ENCODE measurements around the gene SH3BP4. TPM values are rescaled to one million over a fixed set of nuclear protein-coding genes. Genes with fewer than 3 reads are reported as not detected.

The SH3BP4 gene
- polyA plus RNA-seq, 3 donors = 37.3 to 39.0 (median 37.7) TPM

DNA sequence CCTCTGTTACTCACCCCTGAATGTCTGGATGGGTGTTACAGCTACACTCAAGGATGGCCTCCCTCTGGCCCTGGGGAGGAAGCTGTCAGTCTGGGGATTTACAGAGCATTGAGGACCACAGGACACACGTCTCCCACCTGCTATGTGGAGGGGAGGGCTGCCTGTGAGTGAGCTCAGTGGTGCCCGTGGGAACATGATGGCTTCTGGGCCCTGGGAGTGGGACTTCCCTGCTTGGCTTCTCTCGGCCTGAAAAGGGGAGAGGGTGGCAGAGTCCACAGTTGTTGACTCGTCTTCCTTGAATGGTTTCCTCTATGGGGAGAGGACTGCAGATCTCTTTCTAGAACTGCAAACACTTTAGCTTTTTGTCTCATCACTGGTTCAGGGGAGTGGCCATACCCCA is 79.1 kb downstream of the SH3BP4 start:
- no peak for DNase-seq

DNA sequence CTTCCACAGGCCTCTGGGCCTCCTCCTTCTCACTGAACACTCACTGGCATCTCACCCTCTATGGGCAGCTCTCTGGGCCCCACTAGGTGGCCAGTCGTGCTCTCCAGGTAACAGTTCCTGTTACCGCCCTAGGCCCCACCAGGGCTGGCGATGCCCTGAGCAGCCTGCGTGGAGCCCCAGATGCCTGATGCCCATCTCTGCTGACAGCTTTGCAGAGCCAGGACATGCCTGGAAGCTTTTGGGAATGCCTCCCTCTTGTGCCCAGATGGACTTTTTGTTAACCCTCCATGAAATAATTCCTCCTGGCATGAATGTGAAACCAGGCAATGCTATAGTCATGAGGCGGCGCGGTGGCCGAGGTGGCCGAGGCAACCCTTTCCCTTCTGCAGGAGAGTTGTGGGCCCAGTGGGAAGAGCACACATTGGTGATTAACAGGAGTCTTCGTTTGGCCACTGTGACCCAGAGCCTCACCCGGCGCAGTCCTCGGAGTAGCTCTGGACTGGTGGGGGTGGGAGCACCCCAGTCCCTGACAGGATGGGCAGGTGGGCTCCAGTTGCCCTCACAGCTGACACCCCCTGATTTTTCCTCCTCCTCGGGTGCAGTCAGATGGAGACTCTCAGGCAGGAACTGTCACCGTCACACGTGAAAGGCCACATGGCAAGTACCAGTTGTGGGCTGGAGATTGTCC is 80.0 kb downstream of the SH3BP4 start:
- no peak for DNase-seq

DNA sequence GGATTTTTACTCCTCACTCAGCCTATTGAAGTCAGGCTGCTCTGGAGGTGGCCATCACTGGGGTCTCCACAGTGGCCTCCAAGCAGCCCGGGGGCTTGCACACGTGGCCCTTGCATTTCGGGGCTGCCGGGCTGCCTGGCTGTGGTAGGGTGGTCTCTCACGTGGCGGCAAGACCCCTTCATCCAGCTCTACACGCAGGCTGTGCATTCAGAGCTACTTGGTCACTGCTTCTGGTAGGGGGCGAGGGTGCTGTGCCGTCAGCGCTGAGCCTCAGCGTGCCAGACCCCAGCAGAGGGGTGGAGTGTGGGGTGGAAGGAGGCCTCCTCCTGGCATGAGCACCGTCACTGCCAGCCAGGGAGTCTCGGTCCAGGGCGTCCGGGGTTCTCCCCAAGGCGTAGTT is 80.6 kb downstream of the SH3BP4 start:
- no peak for DNase-seq

DNA sequence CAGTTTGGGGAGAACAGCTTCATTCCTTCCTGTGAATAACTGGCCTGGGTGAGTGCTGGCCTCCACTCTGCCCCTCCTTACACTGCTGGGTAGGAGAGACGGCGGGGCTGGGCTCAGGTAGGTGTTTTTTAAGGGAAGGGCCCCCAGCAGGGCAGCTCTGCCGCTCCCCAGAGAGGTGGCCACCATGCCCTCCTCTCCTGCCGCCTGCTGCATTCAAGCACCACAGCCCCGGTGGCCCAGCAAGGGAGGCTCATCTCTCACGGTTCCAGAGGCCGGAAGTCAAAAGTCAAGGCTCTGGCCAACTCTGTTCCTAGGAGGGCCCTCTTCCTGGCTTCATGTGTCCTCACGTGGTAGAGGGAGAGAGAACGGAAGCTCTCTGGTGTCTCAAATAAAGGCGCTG is 81.1 kb downstream of the SH3BP4 start:
- no peak for DNase-seq

DNA sequence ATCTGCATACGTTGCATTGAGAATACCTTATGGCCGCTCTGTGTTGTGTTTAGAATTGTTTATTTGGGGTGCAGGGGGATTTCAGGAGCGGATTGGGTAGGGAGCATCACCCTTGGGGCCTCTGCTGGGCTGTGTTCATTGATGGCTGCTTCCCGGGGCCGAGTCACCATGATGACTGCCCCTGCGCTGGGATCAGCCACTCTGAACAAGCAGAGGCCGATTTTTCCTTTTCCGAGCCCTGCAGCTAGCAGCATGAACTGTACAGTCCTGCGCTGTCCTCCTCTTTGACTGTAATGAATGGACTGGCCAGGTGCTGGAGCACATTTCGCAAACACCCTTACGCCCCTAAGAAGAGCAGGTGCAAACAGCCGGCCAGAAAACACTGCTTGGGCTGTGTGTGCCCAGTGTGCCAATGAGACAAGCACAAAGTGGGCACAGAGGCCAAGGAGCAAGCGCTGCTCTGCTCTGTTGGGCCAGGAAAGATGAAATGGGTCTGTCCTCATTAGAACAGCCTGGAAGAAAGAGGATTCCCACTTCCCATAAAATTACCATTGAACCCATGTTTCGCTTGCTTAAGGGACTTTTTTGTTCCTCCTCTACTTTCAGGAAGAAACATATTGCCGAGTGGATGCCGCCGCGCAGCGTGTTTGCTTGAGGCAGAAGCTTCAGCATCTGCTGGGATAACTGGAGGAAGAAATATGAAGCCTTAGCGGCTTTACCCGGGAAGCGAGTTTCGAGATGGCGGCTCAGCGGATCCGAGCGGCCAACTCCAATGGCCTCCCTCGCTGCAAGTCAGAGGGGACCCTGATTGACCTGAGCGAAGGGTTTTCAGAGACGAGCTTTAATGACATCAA is 82.7 kb downstream of the SH3BP4 start:
- DNase-seq = no peak

DNA sequence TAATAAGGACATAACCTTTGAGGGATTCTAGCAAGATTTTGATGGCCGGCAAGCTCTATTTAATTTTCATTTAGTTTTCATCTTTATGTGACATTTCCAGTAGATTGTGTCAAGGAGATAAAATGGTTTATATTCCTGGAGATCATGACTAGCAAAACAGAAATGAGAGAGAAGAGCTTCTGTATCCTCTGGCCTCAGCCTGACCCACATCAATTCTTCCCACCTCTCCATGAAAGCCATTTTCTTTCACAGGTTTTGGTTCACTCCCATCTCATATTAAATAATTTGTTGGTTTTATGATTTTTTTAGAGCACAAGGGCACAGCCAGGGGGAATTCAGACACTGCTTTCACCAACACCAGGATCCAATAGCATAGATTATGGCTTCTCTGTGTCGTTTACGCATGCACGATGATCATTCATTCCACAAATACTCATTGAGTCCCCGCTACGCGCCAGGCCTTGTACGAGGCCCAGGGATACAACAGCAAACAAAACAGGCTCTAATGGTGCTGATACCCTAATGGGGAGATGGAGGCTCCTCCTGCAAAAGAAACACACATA is 85.9 kb downstream of the SH3BP4 start:
- DNase-seq = no peak

DNA sequence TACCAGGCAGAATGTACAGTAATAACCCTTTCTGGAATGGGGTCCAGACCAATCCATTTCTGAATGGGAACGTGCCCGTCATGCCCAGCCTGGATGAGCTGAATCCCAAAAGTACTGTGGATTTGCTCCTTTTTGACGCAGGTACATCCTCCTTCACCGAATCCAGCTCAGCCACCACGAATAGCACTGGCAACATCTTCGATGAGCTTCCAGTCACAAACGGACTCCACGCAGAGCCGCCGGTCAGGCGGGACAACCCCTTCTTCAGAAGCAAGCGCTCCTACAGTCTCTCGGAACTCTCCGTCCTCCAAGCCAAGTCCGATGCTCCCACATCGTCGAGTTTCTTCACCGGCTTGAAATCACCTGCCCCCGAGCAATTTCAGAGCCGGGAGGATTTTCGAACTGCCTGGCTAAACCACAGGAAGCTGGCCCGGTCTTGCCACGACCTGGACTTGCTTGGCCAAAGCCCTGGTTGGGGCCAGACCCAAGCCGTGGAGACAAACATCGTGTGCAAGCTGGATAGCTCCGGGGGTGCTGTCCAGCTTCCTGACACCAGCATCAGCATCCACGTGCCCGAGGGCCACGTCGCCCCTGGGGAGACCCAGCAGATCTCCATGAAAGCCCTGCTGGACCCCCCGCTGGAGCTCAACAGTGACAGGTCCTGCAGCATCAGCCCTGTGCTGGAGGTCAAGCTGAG is 89.6 kb downstream of the SH3BP4 start:
- DNase-seq = no peak

DNA sequence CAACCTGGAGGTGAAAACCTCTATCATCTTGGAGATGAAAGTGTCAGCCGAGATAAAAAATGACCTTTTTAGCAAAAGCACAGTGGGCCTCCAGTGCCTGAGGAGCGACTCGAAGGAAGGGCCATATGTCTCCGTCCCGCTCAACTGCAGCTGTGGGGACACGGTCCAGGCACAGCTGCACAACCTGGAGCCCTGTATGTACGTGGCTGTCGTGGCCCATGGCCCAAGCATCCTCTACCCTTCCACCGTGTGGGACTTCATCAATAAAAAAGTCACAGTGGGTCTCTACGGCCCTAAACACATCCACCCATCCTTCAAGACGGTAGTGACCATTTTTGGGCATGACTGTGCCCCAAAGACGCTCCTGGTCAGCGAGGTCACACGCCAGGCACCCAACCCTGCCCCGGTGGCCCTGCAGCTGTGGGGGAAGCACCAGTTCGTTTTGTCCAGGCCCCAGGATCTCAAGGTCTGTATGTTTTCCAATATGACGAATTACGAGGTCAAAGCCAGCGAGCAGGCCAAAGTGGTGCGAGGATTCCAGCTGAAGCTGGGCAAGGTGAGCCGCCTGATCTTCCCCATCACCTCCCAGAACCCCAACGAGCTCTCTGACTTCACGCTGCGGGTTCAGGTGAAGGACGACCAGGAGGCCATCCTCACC is 90.2 kb downstream of the SH3BP4 start:
- DNase-seq = no peak

DNA sequence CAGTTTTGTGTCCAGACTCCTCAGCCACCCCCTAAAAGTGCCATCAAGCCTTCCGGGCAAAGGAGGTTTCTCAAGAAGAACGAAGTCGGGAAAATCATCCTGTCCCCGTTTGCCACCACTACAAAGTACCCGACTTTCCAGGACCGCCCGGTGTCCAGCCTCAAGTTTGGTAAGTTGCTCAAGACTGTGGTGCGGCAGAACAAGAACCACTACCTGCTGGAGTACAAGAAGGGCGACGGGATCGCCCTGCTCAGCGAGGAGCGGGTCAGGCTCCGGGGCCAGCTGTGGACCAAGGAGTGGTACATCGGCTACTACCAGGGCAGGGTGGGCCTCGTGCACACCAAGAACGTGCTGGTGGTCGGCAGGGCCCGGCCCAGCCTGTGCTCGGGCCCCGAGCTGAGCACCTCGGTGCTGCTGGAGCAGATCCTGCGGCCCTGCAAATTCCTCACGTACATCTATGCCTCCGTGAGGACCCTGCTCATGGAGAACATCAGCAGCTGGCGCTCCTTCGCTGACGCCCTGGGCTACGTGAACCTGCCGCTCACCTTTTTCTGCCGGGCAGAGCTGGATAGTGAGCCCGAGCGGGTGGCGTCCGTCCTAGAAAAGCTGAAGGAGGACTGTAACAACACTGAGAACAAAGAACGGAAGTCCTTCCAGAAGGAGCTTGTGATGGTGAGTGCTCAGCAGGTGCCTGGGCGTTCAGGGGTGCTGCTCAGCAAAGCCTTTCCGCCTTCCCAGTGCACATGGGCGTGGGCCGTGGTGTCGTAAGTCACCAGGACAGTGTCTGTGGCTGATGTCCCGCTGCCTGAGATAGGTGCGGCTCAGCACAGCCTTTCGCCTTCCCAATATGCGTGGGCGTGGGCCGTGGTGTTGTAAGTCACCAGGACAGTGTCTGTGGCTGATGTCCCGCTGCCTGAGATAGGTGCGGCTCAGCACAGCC is 91.0 kb downstream of the SH3BP4 start:
- no peak for DNase-seq

DNA sequence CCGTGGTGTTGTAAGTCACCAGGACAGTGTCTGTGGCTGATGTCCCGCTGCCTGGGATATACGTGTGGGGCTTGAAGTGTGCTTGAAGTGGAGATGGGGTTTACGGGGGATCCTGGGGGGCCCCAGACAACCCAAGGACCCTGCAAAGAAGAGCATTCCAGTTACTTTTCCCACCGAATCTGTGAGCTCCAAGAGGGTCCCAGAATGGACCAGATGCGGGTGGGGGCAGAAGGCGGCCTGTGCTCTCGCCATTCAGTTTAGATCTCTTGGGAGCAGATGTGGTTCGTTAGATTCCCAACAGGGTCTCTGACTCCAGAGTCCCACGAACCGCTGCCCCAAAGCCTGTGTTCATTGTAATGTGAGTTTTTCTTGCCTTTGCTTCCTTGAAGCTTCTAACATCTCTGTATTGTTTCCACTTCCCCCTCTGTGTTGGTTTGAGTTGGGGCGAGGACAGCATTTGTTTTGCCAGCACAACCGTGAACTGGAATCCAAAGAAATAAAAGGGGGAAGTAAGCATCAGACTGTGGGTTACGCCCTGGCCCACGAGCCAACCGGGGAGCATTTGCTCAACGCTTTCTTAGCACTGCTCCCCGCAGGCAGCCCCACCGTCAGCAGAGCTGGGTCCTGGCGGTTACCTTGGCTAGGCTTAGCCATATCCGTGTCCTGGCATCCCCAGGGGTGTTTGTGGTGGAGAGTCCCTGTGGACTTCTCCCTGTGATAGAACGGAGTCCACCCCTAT is 92.1 kb downstream of the SH3BP4 start:
- DNase-seq = no peak

DNA sequence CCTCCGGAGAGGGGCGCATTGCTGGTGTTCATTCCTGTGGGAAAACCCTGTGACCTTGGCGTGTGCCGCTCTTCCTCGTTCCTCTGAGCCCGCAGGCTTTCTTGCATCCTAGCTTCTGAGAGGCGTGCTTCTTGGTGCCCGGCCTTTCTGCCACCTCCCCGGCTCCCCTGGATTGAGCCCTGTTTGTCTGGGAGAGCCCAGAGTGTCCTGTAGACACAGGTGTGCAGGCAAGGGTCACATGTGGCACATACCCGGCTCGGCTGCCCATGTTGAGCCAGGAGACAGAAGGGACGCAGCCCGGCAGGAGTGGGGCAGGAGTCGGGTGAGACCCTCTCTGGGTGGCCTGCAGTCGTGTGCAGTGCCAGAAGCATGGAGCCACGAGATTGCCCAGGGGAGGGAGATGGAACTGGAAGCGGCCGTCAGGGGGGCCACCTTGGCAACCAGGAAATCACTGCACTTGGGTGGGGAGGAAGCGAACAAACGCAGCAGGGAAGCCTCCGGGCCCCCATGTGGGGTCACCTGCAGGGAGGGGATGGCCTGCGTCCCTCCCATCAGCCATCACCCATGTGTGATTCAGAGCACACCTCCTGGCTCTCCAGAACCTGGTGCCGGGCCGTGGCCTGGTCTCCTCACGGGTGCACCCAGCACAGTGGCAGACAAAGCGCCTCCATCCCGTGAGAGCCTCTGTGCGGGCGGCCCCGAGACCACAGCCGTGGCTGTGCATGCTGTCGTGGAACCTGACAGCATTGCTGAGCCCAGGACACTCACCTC is 92.9 kb downstream of the SH3BP4 start:
- no peak for DNase-seq

DNA sequence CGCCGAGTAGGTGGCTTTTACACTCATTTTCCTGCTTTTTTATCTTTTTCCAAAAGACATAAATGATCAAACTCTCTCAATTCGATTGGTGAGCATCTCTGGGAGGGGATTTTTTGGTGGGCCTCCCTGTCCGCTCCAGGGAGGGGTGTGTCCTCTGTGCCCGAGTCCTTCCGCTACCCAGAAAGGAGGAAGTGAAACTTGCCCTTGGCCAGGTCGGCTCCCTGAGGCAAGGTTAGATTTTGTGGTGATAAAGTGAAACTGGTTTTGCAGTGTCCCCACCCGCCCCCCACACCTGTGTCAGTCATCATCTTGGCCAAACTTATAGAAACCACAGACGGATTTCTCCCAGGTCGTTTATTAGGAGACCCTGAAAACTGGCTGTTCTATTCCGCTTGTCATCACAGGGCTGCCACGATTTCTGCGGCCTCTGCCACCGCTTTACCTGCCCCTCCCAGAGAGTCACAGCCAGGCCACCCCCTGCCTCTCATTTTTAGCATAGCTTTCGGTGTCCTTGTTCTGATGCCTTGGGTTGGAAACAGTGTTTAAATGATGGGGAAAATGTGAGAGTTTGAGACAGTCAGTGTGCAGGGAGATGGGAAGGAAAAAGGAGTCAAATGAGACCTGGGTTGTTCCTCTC is 93.6 kb downstream of the SH3BP4 start:
- DNase-seq = no peak

DNA sequence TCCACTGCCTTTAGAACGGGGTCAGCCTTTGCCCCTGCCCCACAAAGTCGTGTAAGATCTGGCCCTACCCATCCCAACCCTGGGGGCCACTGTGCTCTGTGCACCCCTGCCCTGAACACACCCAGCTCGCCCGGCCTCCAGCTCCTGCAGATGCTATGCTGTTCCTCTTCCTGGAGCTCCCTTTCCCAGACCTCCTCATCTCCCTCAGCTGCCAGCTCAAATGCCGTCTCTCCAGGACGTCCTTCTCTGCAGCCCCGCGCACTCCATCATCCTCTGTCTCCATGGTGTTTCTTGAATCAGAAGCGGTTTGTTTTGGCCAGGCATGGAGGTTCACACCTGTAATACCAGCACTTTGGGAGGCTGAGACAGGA is 94.1 kb downstream of the SH3BP4 start:
- DNase-seq = no peak

DNA sequence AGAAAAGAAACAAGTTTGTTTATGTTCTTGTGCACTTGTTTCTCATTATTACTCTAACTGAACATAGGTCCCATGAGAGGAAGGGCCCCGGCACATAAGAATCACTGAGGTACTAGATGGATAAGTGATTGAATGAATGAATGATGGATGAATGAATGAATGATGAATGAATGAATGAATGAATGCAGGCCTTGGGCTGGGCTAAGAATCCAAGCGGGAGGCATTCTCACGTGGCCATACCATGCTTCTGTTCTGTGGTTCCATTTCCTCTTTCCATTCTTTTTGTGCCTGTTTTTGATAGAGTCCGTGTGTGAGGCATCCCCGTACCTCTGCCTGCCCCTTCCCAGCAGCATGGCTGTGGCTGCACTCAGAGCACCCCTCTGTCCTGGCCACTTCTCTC is 94.8 kb downstream of the SH3BP4 start:
- no peak for DNase-seq

DNA sequence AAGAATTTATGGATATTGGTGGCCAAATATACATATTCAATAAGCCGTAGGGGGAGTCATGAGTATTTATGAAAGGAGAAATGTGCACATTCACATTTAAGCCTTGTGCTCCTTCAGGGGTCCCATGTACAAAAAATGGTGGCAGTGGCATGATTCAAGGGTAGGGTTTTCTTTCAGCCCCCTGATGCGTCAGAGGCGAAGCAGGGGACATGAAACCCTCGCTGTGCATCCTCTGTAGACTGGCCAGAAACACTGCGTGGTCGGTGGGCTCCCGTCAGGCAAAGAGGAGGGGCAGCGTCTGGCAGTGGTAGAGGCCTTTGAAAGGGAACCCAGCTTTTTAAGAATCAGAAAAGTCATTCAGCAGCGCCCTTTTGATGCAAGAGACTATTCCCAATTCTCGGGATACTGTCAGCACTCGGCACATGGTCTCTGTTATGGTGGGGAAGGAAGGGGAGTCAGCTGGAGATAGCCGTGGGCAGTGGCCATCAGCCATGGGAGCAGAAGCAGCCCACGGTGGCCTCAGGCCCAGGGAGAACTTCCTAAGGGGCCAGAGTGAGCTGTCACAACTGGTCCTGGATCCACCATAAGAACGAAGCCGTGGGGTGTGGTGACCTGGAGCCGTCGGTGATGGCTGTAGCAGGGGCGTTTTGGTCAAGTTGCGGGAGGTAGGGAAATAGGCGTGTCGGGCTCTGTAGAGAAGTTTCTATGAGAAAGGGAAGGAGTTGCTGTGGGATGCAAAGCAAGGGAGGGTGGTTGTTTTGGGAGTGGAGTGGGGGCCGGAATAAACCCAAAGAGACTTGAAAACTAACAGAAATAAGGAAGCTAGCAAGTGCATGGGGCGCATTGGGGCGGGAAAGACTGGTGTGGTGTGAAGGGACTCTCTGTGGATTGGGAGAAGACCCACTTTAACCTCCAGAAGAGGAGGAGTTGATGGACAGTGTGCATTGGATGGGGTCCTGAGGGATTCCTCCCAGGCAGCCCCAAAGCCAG is 95.6 kb downstream of the SH3BP4 start:
- no peak for DNase-seq

DNA sequence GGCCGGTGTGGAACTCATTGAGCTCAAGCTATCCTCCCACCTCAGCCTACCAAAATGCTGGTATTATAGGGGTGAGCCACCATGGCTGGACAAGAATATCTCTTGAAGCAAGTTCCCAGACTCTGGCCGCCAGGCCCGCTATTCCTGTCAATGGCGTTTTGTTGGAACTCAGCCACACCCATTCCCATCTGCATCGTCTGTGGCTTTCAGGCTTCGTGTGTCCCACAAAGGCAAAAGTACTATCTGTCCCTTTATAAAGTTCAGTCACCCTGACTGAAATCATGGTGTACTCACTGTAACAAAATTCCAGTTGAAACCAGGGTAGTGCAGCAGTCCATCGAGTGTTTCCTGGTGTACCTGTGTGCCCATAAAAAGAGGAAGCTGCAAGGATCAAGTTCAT is 96.7 kb downstream of the SH3BP4 start:
- DNase-seq = no peak

DNA sequence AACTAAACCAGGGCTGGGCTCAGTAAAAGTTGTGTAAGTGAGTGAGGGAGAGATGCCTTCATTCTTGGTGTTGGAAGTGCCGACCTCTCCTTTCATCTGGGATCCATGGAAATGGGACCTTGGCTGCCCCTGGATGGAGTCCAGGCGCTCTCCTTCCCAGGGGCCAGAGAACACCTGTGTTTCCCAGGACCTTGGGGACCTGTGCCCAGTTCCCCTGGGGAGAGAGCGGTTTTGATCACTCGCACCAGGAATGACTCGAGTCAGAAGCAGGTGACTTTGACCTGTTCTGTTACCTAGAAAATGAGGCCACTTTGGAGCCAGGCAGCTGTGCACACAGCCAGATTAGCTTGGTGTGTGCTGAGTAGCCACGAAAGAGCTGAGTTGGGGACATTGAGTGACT is 97.3 kb downstream of the SH3BP4 start:
- no peak for DNase-seq

DNA sequence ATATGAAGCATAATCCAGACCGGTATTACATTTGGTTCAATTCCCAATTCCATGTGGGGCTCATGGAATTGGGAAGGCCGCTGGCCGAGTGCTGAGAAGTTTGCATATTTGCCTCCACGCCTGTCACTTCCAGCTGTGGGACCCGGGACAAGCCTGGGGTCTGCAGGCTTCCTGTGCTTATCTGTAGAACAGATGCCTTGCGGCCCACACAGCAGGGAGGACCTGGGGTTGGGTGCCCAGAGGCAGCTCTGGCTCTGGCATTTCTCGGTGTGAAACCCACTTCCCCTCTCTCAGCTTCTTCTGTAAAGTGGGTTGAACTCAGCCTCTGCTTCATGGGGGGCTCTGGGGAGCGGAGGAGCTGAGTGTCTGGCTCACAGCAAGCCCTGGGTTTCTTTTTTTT is 97.9 kb downstream of the SH3BP4 start:
- no peak for DNase-seq
